Peyer's patch (tissue), 4 donors: Measurements from ENCODE around the gene ZBTB24.

Experiments
- CTCF ChIP-seq, 6 experiments: fragments of 450-650 bp in 4 of 6; fragments of 200-600 bp in 2 of 6; sonication (generic) in 1 of 6; IDR thresholded peaks; one replicate each; pipeline ENCODE4 v1.5.1; 2017 to 2019; ENCODE audit warnings: antibody characterized with exemption in 6 of 6, mild to moderate bottlenecking in 3 of 6, moderate library complexity in 1 of 6
- POLR2A ChIP-seq, 2 donors: fragments of 450-650 bp; IDR thresholded peaks; one replicate each; pipeline ENCODE4 v1.5.1; 2017; ENCODE audit warnings: antibody characterized with exemption in 2 of 2, mild to moderate bottlenecking in 2 of 2, moderate library complexity in 2 of 2

GRCh38 chr6:109424946-109425345 is 58.1 kb downstream of the ZBTB24 start:
- TF ChIP-seq CTCF (IDR thresholded peaks at IDR 0.05), result no peak
- TF ChIP-seq POLR2A (IDR thresholded peaks at IDR 0.05), result no peak
